ENCODE data around the gene OR52B2. TPM values are rescaled to one million over a fixed set of nuclear protein-coding genes. Genes with fewer than 3 reads are reported as not detected.
"Not testable (repeated sequence)": the region's sequence is repeated elsewhere in the genome, so short reads cannot be mapped to it uniquely, and the experiment has no call there.

OR52B2 gene
- total RNA-seq, 4 donors from 2014 or later: 0.33 TPM; not detected in 3

DNA sequence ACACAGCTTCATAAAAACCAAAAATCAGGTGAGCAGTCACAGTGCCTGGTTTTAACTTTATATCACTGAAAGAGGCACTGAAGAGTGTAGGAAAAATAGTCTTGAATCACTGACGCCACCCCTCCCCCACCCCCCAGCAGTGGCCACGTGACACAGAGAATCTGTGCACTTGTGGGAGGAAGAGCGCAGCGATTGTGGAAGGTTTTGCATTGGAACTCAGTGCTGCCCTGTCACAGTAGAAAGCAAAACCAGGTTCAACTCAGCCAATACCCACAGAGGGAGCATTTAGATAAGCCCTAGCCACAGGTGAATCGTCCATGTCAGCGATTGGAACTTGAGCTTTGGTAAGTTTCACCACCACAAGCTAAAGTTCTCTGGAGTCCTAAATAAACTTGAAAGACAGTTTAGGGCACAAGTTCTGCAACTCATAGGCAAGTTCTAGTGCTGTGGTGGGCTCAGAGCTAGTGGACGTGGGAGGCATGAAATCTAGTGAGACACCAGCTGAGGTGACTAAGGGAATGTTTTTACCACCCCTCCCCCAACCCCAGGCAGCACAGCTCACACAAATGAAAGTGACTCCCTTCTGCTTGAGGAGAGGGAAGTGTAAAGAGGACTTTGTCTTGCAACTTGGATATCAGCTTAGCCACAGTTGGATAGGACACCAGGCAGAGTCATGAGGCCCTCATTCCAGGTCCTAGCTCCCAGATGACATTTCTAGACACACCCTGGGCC, 13.3 kb downstream of the OR52B2 start:
- intact Hi-C loops (cut with DNase I): no loop called here
- Histone ChIP-seq H3K27me3 (no peaks in the 10 kb centered on the region), H3K4me3 (replicated peaks in 1 of 3) (no peak overlapping the region), H3K36me3 (no peaks in the 10 kb centered on the region), H3K4me1 (no peaks in the 10 kb centered on the region), H3K9me3 (no peaks in the 10 kb centered on the region), H3K27ac (no peak overlapping the region)
- WGBS, 2 donors: 71 to 74% methylated on average over 7 of the region's 7 CpGs
- TF ChIP-seq POLR2A (IDR thresholded peaks at IDR 0.05): no peak
- TF ChIP-seq, protein P1, sequence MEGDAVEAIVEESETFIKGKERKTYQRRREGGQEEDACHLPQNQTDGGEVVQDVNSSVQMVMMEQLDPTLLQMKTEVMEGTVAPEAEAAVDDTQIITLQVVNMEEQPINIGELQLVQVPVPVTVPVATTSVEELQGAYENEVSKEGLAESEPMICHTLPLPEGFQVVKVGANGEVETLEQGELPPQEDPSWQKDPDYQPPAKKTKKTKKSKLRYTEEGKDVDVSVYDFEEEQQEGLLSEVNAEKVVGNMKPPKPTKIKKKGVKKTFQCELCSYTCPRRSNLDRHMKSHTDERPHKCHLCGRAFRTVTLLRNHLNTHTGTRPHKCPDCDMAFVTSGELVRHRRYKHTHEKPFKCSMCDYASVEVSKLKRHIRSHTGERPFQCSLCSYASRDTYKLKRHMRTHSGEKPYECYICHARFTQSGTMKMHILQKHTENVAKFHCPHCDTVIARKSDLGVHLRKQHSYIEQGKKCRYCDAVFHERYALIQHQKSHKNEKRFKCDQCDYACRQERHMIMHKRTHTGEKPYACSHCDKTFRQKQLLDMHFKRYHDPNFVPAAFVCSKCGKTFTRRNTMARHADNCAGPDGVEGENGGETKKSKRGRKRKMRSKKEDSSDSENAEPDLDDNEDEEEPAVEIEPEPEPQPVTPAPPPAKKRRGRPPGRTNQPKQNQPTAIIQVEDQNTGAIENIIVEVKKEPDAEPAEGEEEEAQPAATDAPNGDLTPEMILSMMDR (IDR thresholded peaks at IDR 0.05): no peak
- DNase-seq: no peak

DNA sequence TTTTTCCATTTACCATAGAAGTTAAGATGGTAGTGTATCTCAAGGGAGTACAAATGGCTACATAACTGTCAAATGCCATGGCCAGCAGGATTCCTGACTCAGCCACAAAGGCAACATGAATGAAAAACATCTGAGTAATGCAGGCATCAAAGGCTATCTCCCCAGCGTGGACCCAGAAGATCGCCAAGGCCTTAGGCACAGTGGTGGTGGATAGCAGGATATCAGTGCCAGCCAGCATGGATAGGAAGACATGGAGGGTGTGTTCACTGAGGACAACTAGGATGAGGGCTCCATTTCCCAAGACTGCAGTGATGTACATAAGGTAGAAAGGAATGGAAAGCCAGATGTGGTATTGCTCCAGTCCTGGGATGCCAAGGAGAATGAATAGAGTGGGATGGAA, 18.0 kb downstream of the OR52B2 start:
- 75 to 91% methylated on average over 2 of the region's 2 CpGs for WGBS, 2 donors
- H3K36me3 ChIP-seq: no peaks in the 10 kb centered on the region
- no peaks in the 10 kb centered on the region for H3K9me3 ChIP-seq
- intact Hi-C loops (cut with DNase I): no loop called here
- no peaks in the 10 kb centered on the region for H3K4me1 ChIP-seq
- no peak overlapping the region for H3K27ac ChIP-seq
- TF ChIP-seq POLR2A (IDR thresholded peaks at IDR 0.05): no peak
- TF ChIP-seq, protein P1 (IDR thresholded peaks at IDR 0.05): no peak
- DNase-seq: no peak
- H3K4me3 ChIP-seq (replicated peaks in 1 of 3): no peak overlapping the region
- no peaks in the 10 kb centered on the region for H3K27me3 ChIP-seq

GRCh38 chr11:6151117-6151516, 19.0 kb downstream of the OR52B2 start:
- no peak overlapping the region for H3K27ac ChIP-seq
- TF ChIP-seq, protein P1 (IDR thresholded peaks at IDR 0.05): no peak
- TF ChIP-seq POLR2A (IDR thresholded peaks at IDR 0.05): no peak
- 50 to 59% methylated on average over 1 of the region's 1 CpG for WGBS, 2 donors
- H3K9me3 ChIP-seq: no peaks in the 10 kb centered on the region
- H3K36me3 ChIP-seq: no peaks in the 10 kb centered on the region
- no peaks in the 10 kb centered on the region for H3K27me3 ChIP-seq
- intact Hi-C loops (cut with DNase I): no loop called here
- H3K4me1 ChIP-seq: no peaks in the 10 kb centered on the region
- DNase-seq: no peak
- no peak overlapping the region for H3K4me3 ChIP-seq (replicated peaks in 1 of 3)

GRCh38 chr11:6143737-6144136, 26.4 kb downstream of the OR52B2 start:
- intact Hi-C loops (cut with DNase I); H3K36me3 ChIP-seq; H3K27me3 ChIP-seq; H3K27ac ChIP-seq; DNase-seq; H3K4me1 ChIP-seq; H3K9me3 ChIP-seq; H3K4me3 ChIP-seq (replicated peaks in 1 of 3): not testable (repeated sequence)
- 68 to 79% methylated on average over 18 of the region's 21 CpGs for WGBS, 2 donors

- intact Hi-C loops (cut with DNase I): no loop called here
- no peak overlapping the region for H3K27ac ChIP-seq
- no peaks in the 10 kb centered on the region for H3K4me1 ChIP-seq
- H3K9me3 ChIP-seq: no peaks in the 10 kb centered on the region
- no peaks in the 10 kb centered on the region for H3K36me3 ChIP-seq
- no peak for TF ChIP-seq POLR2A (IDR thresholded peaks at IDR 0.05)
- TF ChIP-seq, protein P1 (IDR thresholded peaks at IDR 0.05): no peak
- no peaks in the 10 kb centered on the region for H3K27me3 ChIP-seq
- DNase-seq: no peak
- no peak overlapping the region for H3K4me3 ChIP-seq (replicated peaks in 1 of 3)
Measured at GRCh38 chr11:6142936-6143335, 27.2 kb downstream of the OR52B2 start.

- 58 to 63% methylated on average over 2 of the region's 2 CpGs for WGBS, 2 donors
- intact Hi-C loops (cut with DNase I); H3K27ac ChIP-seq; H3K36me3 ChIP-seq; H3K9me3 ChIP-seq; DNase-seq; H3K4me3 ChIP-seq (replicated peaks in 1 of 3); H3K4me1 ChIP-seq; H3K27me3 ChIP-seq: not testable (repeated sequence)
Measured at GRCh38 chr11:6135936-6136335, 34.2 kb downstream of the OR52B2 start.

All from thyroid gland (tissue), 4 donors.